ENCODE data around the gene NRSN1. TPM values are rescaled to one million over a fixed set of nuclear protein-coding genes. Genes with fewer than 3 reads are reported as not detected.

Gene NRSN1
- total and polyA plus RNA-seq, 2 of the 13 experiments (the other 11 are each of a cell fraction or from before 2014, with no cell fraction given): not detected

GRCh38 chr6:24145690-24146131, 19.7 kb downstream of the NRSN1 start (continued):
- TF ChIP-seq NR0B2 (CRISPR knock-in tag; IDR thresholded peaks at IDR 0.05) (no peak), ZNF225 (CRISPR knock-in tag; IDR thresholded peaks at IDR 0.05) (no peak), ZNF230 (CRISPR knock-in tag; IDR thresholded peaks at IDR 0.05) (no peak), ZNF800 (CRISPR knock-in tag; IDR thresholded peaks at IDR 0.05) (no peak), ZMAT3 (CRISPR knock-in tag; conservative IDR thresholded peaks at IDR 0.05) (no peak), ZNF12 (CRISPR knock-in tag; IDR thresholded peaks at IDR 0.05) (0 out of 2 replicates have a peak, but pooled peaks have one; percentile 25), ARNT2 (CRISPR knock-in tag; IDR thresholded peaks at IDR 0.05; ENCODE audit: low read depth) (no peak), SRSF1 (optimal IDR thresholded peaks at IDR 0.05; ENCODE audit: low read depth, low read length) (no peak), ZNF713 (CRISPR knock-in tag; IDR thresholded peaks at IDR 0.05) (no peak), ZNF891 (CRISPR knock-in tag; IDR thresholded peaks at IDR 0.05) (no peak), ZNF263 (CRISPR knock-in tag; IDR thresholded peaks at IDR 0.05) (no peak), ZNF841 (CRISPR knock-in tag; IDR thresholded peaks at IDR 0.05; ENCODE audit: borderline replicate concordance) (no peak)

GRCh38 chr6:24146871-24147270, 20.9 kb downstream of the NRSN1 start:
- ChIA-PET POLR2A (no interaction called here), CTCF (ENCODE audit: low intra/inter-chr PET ratio, low total read pairs) (no interaction called here)
- WGBS (ENCODE audit: low lambda C conversion rate): 100% methylated on average over 3 of the region's 3 CpGs
- Histone ChIP-seq H2AFZ (ENCODE audit: low read length) (no peak overlapping the region), H4K20me1 (ENCODE audit: insufficient read depth, low read length) (no peaks in the 10 kb centered on the region), H3K27me3 (ENCODE audit: control insufficient read depth in 1 of 2, insufficient read depth in 2 of 2, low read length in 2 of 2) (no peaks in the 10 kb centered on the region), H3K36me3 (replicated peaks in 1 of 2; ENCODE audit: control insufficient read depth in 1 of 2, insufficient read depth in 2 of 2, low read length in 2 of 2) (no peaks in the 10 kb centered on the region), H3K27ac (ENCODE audit: extremely low read length, insufficient read depth, low read length) (peak overlapping the region; percentile 84), H3K4me2 (ENCODE audit: low read depth, low read length) (no peak overlapping the region), H3K4me1 (ENCODE audit: insufficient read depth, low read length) (peaks cover 55% of the 10 kb centered on the region), H3K79me2 (ENCODE audit: insufficient read depth, low read length) (no peaks in the 10 kb centered on the region), H3K9me3 (ENCODE audit: low read length) (no peaks in the 10 kb centered on the region), H3K4me3 (replicated peaks in 1 of 3; ENCODE audit: insufficient read depth in 1 of 3, low read depth in 2 of 3, low read length in 3 of 3) (no peak overlapping the region), H3K9ac (ENCODE audit: insufficient read depth, low read depth, low read length) (no peak overlapping the region)
- intact Hi-C loops (cut with micrococcal nuclease; ENCODE audit: unreplicated experiment) (loop anchor here (5.0 to 10.0 kb wide), 3 partner anchors 85 to 238 kb away; no protein-coding TSS in a partner anchor), in situ Hi-C loops (cut with HindIII; ENCODE audit: extremely low pct_ligation_motif_present, low pct_unique_long_range_greater_than_20kb) (no loop called here)
- BruUV-seq (replicated peaks): no TSS peak
- DNase-seq (ENCODE audit: low spot score) (no peak), FAIRE-seq (peak; percentile 30), ATAC-seq (no peak)
- peak; percentile 90 to 95 for TF ChIP-seq MAFK (conservative IDR thresholded peaks at IDR 0.05 in 1 of 2, IDR thresholded peaks at IDR 0.05 in 1 of 2; ENCODE audit: low read length in 2 of 2)
- TF ChIP-seq MAZ (IDR thresholded peaks at IDR 0.05; ENCODE audit: borderline replicate concordance, low read depth, low read length): no peak
- no peak for TF ChIP-seq MAZ (CRISPR knock-in tag; IDR thresholded peaks at IDR 0.05; ENCODE audit: low read depth)
- TF ChIP-seq MAFF (IDR thresholded peaks at IDR 0.05; ENCODE audit: low read depth, low read length): peak; percentile 91
